Peyer's patch (tissue), 4 donors: Measurements from ENCODE around the gene FAM20A.

Experiments
- CTCF ChIP-seq, 6 experiments: fragments of 450-650 bp in 4 of 6; fragments of 200-600 bp in 2 of 6; sonication (generic) in 1 of 6; IDR thresholded peaks; one replicate each; pipeline ENCODE4 v1.5.1; 2017 to 2019; ENCODE audit warnings: antibody characterized with exemption in 6 of 6, mild to moderate bottlenecking in 3 of 6, moderate library complexity in 1 of 6
- POLR2A ChIP-seq, 2 donors: fragments of 450-650 bp; IDR thresholded peaks; one replicate each; pipeline ENCODE4 v1.5.1; 2017; ENCODE audit warnings: antibody characterized with exemption in 2 of 2, mild to moderate bottlenecking in 2 of 2, moderate library complexity in 2 of 2

- TF ChIP-seq CTCF (IDR thresholded peaks at IDR 0.05) (no peak), POLR2A (IDR thresholded peaks at IDR 0.05) (no peak)
Observed at GRCh38 chr17:68600067-68600930, 868 bp downstream of the FAM20A start.
